GM18907 (cell line): ENCODE data around the gene PFDN4.

Source experiments
- ATAC-seq: cut with Tn5 transposase; IDR thresholded peaks from one replicate; pipeline ENCODE4 v1.9.1; 2021; ENCODE audit warnings: mild to moderate bottlenecking, moderate library complexity; ENCODE audit not compliant: unreplicated experiment

Gene PFDN4, protein sequence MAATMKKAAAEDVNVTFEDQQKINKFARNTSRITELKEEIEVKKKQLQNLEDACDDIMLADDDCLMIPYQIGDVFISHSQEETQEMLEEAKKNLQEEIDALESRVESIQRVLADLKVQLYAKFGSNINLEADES

DNA sequence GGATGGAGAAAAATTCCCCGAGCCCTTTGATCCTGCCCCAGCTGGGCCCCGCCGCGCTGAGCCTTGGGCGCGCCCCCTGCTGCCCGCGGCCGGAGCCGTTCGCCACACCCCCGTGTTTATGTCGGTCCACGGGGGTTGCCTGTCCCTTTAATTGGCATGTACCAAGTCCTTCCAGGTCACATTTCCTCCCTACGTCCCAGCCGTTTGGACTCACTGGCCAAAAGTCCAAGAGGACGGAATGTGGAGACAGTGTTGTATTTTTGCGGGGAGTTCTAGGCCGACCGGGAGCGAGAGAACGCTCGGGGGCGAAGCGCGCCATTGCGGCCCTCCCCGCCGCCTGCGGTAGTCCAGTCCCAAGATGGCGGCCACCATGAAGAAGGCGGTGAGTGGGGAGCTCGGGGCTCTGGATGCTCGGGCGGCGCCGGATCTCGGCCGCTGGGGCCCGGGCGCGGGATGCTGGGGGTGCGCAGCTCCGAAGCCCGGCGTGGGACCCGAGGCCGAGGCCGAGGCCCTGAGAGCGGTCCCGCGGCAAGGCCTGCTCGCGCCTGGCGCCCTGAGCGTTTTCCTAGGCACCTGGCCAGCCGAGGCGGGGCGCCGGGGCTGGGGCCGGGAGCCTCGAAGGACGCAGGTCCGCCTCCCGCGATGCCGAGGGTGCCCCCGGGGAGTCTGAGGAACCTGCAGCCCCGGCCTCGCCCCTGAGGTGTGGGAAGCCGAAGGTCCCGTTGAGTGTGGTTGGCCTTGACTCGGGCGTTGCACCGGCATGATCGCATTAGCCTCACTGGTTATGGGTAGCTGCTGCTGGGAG lies at the start of gene PFDN4:
TSS of gene PFDN4 (plus strand) at position 345 of the 805 bp plus-strand sequence. CDS start at position 359, 14 bp downstream.
- peak; percentile 99 for ATAC-seq

DNA sequence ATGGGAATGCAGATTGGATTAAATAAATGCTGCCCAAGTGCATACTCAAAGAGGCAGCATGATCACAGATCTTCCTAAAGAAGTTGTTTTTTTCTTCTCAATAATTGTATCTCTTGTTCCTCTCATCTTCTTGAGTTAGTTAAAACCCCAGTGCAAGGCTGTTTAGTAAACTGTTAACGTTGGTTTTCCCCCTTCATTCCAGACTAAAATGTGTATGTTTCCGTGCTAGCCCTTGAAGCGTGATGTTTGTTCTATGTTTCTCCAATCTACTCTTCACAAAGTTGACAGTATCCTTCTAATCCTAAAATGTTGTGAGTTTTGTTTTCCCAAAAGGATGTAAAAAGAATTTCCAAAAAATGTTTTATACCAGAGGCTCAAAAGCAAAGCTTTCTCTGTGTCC lies 49.7 kb upstream of the PFDN4 start:
- ATAC-seq = no peak

DNA sequence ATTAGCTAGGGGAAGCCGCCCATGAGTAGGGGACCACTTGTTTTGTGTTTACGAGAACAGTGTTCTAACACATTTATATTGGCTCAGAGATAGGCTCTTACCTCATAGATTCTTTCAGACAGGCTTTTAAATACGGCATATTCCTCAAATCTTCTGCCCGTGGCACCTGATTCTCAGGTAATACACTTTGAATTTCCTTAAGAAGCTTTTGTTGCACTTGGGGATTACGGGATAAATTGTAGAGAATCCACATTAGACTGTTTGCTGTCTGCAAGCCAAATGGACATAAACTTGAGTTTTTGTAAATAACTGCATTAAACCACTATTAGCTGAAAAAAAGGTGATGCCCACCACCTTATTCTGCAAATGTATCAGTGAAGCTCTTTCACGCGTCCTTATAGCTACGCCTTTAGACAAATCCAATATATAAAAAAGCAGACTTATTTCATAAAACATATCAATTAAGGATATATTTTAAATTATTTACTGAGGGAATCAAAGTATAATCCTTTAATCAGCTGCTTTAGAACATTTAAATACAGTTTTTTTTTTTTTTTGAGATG lies 49.0 kb upstream of the PFDN4 start:
- no peak for ATAC-seq

DNA sequence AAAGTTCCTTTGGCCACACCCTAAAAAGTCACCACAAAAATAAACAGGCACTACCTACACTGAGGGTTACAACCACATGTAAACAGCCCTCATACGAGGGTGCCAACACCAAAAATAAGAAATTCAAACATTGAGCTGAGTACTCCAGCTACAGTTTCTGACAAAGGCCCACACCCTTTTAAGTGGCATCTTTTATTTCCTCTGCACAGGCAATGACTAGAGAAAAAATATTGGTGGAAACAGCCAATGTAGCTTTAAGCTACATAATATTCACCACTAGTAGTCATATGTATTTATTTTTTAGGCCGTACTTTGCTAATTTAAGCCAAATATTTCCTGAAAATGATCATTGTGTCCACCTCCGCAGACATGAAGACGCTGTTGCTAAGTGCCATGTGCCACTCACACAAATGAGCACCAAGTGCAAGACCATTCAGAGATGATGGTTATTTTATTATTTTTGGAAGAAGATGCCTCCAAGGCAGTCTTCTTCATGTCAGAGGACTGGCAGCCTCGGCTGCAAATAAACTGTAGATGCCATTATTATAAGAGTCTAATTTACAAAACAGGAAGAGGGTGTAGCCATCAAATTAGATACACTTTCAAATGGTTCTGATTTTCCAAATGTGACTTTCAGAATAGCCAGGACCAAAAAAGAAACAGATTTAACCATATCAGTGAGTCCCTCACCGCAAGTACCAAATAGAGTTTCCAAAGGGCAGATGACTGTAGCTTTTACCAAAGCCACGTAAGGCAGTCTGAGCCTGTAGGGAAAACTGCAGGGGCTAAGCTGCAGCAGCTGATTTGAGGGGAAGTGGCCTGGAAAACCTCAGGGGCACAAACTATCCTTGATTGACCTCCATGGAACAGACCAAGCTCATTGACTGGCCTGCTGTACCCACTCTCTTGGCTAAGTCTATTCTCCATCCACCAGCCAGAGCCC lies 47.6 kb upstream of the PFDN4 start:
- ATAC-seq = no peak

DNA sequence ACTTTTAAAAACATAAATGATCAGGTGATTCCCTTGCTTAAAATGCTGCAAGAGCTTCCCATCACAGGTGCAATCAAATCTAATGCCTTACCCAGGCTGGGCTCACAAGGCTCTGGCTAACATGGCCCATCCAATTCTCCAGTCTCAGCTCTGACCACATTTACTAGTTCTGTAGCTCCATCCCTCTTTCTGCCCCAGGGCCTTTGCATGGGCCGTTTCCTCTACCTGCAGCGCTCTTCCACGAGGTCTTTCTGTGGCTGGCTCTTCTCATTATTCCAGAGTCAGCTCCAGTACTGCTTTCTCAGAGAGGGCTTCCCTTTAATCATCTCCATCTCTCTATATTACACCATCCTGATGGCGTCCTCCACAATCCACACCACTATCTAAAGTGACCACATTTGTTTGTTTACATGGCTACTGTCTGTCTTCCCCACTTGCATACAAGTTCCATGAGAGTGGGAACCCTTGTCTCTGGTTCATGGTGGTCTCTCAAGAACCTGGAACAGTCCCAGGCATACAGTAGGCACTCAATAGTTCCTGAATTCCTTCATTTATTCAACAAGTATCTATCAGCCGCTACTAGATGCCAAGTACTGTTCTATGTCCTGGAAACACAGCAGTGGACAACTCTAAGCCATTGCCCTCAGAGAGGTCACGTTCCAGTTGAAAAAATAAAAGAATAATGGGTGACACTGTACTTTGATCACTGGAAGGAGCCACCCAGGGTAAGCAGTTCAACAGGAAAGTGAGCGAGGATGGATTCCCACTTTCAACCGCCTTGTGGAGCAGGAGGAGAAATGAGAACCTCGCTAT lies 46.7 kb upstream of the PFDN4 start:
- ATAC-seq = no peak

DNA sequence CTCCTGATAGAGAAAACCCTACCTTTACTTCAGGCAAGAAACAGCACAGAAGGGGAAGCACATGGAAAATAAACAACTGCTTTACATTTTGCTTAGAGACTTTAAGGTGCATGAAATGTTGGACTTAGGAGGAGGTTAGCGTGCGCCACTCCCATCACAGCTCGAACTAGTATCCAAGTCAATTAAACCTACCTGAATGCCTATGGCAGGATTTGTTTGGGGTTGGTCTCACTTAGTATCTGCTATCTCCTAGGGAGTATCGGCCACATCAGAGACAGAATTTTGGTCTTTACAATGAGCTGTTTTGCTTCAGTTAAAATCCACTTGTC lies 46.1 kb upstream of the PFDN4 start:
- no peak for ATAC-seq

DNA sequence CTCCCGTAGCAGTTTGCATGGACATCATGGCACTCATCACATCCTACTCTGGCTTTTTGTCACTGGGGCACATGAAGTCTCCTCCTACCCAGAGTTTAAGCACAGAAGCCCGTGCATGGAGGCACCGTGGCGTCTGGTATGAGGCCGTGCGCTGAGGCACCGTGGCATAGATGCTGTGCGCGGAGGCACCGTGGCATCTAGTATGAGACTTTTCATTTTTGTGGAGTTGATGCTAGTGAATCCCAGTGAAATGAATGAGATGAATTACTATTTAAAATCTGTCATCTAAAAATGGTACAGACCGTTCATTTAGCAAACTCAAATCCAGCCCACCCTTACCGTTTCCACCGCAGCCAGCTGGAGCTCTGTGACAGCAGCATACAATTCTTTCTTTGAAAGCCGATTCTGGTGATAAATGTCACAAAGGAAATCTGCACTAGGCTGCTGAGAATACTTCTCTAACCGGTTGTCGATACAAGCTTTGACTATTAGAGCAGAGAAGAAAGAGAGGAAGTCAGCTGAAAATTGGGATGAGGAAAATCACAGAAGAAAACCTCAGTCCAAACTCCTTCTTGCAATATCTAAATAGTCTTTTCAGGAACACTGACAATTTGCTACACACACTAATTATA lies 45.4 kb upstream of the PFDN4 start:
- no peak for ATAC-seq

DNA sequence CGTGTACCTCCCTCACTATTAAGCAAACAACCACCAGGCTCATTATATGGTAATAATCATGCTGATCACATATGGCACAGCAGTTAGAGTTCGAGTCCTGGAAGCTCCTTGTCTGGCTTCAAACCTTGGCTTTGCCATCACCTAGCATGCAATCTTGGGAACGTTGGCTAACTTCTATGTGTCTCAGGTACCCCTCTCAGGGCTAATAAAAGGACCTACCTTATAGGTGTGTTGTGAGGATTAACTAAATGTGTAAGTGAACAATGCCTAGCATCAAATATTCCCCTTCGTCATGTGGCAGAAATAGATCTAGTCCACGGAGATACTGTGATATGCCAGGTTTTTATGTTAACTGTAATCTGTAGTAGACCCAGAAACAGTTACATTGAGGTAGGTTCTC lies 44.5 kb upstream of the PFDN4 start:
- no peak for ATAC-seq

DNA sequence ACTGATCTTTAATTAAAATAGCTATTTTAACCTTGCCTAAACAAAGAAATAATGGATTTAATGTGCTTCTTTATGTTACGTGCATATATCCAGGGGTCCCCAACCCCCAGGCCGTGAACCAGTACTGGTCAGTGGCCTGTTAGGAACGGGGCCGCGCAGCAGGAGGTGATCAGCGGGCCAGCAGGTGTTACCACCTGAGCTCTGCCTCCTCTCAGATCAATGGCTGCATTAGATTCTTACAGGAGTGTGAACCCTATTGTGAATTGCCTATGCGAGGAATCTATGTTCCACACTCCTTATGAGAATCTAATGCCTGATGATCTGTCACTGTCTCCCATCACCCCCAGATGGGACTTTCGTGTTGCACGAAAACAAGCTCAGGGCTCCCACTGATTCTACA lies 42.9 kb upstream of the PFDN4 start:
- ATAC-seq = no peak

DNA sequence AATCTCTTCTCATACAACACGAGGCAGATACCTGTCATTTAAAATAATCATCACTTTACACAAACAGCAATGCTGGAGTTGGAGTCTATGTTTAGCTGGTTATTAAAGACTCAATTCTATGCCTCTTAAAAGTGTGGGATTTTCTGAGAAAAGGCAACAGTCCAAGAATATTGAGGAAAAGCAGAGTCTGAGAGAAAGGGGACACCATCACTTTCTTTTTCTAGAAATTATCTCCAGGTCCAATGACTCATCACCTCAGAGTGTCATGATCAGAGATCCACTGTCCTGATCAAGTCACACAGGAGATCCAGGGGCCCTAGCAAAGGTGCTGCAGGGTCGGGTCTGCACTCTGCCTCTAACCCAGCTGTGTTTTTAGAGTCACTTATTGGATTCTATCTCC lies 42.1 kb upstream of the PFDN4 start:
- no peak for ATAC-seq

DNA sequence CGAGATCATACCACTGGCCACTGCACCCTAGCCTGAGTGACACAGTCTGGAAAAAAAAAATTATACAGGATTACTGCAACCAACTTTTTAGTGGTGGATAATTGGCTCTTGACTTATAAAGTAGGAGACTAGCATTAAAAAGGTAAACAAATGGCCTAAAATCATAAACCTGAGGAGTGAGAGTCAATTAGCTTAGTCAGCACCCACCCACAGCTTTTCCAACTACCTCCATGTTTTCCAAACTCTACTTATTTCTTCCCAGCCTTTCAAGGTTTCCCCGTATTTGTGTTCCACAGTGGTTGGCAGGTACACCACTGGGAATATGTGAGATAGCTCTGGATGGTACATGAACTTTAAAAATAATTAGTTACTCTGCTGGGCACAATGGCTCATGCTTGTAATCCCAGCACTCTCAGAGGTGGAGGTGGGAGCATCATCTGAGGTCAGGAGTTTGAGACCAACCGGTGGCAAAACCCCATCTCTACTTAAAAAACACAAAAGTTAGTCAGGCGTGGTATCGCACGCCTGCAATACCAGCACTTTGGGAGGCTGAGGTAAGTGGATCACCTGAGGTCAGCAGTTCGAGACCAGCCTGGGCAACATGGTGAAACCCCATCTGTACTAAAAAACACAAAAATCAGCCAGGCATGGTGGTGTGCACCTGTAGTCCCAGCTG lies 40.8 kb upstream of the PFDN4 start:
- no peak for ATAC-seq

DNA sequence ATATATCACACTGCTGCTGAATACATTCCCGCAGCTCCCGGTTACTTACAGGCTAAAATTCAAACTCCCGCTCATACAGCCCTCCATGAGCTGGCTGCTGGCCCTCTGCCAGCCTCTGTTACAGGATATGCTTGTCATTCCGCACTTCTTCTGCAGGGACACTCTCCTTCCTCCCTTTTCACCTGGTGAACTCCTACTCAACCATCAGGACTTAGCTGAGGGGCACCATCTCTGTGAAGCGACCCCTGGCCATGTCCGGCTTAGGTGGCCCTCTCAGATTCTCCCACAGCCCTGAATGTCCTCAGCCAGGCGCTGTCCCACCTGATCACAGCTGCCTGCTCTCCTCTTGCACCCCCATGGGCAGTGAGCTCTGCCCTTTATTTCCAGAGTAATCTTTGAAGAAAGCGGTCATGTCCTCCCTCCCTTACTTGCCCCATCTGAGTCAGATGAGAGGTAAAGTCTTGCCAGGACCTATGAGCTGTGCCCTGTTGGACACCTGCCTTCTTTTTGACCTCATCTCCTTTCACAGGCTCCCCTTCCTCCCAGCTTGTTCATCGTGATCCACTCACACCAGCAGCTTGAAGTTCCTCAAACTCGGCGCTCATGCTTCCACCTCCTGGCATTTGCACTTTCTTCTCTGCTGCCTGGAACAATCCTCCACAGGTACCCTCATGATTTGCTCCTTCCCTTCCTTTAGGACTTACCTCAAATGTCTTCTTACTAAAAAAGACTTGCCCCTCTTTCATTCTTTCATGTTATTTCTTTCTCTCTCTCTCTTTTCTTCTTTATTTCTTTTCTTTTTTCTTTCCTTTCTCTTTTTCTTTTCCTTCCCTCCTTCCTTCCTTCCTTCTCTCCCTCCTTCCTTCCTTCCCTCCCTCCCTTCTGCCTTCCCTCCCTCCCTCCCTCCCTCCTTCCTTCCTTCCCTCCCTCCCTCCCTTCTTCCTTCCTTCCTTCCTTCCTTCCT lies 39.7 kb upstream of the PFDN4 start:
- no peak for ATAC-seq

DNA sequence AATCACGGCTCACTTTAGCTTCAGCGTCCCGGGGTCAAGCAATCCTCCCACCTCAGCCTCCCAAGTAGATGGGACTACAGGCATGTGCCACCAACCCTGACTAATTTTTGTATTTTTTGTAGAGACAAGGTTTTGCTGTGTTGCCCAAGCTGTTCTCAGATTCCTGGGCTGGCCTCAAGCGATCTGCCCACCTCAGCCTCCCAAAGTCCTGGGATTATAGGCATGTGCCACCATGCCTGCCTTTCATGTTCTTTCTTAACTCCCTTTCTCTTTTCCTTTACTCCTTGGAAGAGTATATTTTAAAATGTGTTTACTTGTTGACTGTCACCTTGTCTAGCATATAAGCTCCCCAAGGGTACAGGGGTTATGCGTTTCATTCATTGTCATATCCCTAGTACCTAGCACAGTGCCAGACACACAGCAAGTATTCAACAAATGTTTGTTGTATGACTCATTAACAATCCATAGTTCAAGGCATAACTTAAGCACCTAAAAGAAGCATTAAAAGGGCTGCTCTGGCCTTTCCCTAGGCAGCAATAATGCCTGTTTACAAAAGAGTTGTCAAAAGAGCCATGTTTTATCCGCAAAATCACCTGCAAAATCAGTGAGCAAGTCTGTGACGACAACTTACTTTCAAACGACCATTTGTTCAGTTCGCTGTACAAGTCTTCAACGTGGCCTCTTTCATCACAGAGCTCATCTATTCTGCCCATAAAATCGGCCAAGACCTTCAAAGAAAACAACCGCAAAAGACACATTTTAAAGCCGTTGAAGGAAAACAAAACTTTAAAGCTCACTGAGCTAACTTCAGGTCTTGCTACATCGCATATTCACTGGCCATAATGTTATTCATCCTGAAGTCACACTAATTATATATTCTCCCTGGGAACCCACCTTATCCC lies 38.7 kb upstream of the PFDN4 start:
- no peak for ATAC-seq

DNA sequence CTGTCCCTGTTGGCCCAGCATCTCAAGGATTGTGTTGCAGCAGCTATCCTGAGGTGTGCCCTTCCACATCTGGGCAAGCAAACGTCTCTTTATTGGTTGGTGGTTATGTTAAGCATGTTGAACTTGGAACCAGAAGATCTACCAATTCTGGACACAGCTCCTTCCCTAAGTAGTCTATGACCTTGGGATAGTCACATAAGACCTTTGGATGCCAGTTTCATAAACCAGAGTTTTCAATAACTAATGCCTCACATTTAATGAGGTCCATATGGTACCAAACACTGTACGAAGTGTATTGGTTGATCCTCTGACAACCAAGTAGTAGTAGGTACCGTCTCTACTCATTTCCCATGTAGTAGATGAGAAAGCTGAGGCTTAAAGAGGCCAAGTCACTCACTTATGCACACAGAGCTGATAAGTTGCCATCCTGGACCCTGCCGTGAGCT lies 37.8 kb upstream of the PFDN4 start:
- ATAC-seq = no peak

DNA sequence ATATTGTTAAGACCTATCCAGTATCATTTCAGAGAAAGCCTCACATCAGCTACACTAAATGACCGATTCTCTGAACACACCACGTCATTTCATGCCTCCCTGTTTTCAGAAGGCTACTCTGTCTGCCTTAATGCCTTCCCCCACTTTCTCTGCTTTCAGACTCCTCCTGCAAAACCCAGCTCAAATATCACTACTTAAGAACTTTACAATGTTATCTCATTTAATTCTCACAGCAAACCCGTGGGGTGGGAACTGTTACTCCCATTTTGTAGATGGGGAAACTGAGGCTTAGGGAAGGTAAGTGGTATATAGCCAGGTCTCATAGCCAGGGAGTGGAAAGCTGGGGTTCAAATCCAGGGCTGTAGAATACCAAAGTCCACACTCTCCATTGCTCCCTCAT lies 36.9 kb upstream of the PFDN4 start:
- ATAC-seq = no peak

DNA sequence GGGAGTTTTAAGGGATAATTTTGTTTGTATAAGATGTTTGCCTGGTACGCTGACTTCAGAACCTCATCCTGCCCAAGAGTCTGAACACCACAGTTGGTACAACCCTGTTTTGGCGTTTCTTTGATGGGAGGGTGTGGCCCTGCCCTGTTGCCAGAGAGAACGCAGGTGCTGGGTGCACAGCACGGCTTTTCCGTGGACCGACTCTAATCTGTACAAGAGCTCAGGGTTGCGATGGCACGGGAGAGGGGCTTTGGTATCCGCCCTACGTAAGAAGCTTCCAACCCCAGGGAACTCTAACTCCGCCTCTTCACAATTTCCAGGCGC lies 35.4 kb upstream of the PFDN4 start:
- ATAC-seq = no peak

DNA sequence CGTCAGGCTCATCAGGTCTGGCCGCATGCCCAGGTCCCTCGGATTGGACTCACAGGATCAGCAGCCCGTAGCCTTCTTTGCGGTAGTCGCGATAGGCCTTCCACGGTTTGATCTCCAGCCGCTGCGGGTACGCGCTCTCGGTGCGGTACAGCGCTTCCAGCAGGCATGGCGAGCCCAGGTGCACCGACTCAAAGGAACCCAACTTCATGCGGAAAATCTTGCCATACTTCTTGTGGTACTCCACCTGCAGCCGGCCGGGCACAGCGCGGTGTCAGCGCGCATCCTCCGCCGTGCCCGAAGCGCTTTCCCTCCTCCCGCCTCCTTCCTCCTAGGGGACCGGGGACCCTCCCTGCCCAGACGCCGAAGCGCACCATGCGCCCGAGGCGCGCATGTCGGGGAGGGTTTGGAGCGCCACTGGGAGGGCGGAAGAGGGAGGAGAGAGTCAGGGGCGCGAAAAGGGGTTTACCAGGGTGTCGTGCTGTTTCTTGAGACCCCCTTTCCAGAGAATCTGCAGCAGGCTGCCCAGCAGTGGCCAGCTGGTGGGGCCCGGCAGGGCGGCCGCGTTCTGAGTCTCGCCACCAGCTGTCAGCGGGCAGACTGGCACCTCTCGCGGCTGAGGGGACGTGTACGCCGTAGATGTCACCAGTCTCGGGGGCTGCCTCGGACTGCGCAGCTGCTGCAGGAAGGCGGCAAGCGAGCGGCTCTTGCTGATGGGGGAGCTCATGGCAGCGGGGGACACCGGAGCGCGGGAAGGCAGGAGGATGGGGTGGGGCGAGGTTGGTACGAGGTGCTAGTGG lies 34.8 kb upstream of the PFDN4 start:
- no peak for ATAC-seq
